Central memory CD4-positive, alpha-beta T cell (primary cell): ENCODE results near the gene TIMP2.

Experiments
- DNase-seq: peaks from one replicate; pipeline ENCODE4 v3.0.0; 2022

The TIMP2 gene

GRCh38 chr17:78804777-78805176 lies 120.4 kb downstream of the TIMP2 start:
- peak; percentile 39 for DNase-seq

DNA sequence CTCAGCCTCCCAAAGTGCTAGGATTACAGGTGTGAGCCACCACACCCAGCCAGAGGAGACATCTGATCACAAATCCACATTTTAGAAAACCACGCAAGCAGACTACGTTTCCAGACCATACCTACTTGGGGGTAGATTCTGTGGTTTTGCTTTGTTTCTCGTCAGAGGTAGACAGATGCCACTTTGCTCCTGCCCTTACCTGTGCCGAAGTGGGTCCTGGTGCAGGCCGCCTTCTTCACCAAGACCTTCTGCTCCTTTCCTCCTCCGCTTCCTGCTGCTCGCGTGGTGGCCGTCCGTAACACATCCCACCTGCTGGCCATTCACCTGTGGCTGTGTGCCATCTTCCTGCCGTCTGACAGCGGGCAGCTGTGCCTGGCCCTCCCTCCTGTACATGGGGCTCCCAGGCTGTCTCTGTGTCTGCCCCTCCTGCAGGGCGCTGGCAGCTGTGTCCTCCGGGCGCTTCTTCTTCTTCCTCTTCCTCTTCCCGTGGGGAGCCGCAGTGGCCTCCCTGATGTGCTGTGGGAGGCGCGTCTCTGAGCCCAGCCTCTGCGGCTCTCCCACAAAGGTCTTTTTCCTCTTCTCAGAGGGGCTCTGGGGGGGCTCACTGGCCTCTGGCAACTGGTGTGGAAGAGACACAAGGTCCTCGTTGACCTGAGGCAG lies 121.9 kb downstream of the TIMP2 start:
- DNase-seq = peak; percentile 68
